Measurements from ENCODE around the gene SRC.

DNA sequence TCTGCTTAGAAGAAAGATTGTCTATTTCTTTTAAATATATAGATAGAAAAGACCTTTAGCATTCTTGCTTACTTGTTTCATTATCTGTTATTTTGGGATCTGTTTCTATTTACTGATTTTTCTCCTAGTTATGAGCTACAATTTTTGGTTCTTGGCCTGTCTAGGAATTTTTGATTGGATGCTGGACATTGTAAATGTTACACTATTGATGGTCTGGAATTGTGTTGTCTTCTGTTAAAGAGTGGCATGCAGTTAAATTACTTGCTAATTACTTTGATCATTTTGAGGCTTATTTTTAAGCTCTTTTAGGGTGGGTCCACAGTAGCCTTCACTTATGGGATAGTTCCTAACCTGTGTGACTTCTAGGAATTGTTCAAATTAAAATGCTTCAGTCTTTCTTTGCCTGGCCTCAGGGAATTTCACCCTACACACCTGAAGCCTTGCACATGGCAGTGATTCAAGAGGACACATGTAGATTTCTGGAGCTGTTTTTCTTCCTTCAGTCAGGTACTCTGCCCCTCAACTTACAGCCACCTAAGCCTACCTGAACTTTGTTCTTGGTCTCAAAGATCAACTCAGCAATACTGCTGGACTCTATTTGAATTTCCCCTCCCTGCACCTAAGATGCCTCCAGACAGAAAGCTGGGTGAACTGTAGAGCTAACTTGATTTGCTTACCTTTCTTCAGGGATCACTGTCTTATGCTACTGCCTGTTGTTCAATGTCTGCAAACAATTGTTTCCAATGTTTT, 108.9 kb downstream of the SRC start:
- TF ChIP-seq SIN3A (conservative IDR thresholded peaks at IDR 0.05 in 1 of 2, IDR thresholded peaks at IDR 0.05 in 1 of 2; ENCODE audit: low read depth in 1 of 2, low read length in 2 of 2) (no peak), TCF12 (IDR thresholded peaks at IDR 0.05; ENCODE audit: low read depth, low read length) (no peak), TAF1 (IDR thresholded peaks at IDR 0.05; ENCODE audit: low read depth, low read length) (no peak), TAF7 (optimal IDR thresholded peaks at IDR 0.05; ENCODE audit: borderline replicate concordance, low read depth, low read length) (no peak)
- TF ChIP-seq, protein P1, sequence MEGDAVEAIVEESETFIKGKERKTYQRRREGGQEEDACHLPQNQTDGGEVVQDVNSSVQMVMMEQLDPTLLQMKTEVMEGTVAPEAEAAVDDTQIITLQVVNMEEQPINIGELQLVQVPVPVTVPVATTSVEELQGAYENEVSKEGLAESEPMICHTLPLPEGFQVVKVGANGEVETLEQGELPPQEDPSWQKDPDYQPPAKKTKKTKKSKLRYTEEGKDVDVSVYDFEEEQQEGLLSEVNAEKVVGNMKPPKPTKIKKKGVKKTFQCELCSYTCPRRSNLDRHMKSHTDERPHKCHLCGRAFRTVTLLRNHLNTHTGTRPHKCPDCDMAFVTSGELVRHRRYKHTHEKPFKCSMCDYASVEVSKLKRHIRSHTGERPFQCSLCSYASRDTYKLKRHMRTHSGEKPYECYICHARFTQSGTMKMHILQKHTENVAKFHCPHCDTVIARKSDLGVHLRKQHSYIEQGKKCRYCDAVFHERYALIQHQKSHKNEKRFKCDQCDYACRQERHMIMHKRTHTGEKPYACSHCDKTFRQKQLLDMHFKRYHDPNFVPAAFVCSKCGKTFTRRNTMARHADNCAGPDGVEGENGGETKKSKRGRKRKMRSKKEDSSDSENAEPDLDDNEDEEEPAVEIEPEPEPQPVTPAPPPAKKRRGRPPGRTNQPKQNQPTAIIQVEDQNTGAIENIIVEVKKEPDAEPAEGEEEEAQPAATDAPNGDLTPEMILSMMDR (IDR thresholded peaks at IDR 0.05; ENCODE audit: control extremely low read depth in 1 of 3, insufficient read depth in 1 of 3, low read depth in 1 of 3, low read length in 3 of 3): no peak

All from H1 (cell line).